HG03439 (cell line): ENCODE results near the gene CACNA1C.

Experiments used
- ATAC-seq: cut with Tn5 transposase; IDR thresholded peaks from one replicate; pipeline ENCODE4 v1.9.1; 2021; ENCODE audit warnings: mild to moderate bottlenecking, moderate library complexity; ENCODE audit not compliant: unreplicated experiment

The CACNA1C gene

DNA sequence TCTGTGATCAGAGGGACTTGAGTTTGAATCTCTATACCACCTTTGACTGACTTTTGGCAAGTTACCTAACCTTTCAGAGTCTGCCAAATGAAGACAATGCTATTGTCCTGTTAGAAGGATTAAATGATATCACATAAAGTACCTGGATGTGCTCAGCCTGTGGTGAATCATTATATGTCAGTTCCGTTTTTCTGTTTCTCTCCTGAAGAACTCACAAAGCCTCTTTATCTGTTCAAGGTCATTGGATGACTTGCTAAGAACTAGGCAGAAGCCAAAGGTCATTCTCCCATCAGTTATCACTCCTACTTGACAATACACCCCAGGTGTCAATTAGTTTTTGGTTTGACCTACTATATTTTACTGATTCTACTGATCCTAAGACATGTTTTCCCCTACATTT lies 174.6 kb downstream of the CACNA1C start:
- ATAC-seq: no peak

DNA sequence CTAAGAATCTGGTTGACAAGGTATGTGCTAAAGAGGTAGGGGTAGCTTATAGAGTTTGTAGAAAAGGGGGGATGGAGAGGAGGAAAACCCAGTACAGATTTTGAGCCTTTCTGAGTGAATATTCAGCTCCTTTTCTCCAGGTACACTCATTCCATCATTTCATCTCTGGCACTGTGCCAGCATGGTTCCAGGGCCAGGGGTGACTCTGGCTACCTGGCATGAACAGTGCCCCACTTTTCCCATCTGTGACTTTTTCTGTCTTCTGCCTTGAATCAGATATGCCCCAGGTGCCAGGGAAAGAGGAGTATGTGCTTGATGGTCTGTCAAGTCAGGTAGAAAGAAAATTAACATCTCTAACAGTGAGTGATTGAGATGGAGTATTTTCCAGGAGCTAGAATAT lies 175.7 kb downstream of the CACNA1C start:
- ATAC-seq: no peak

DNA sequence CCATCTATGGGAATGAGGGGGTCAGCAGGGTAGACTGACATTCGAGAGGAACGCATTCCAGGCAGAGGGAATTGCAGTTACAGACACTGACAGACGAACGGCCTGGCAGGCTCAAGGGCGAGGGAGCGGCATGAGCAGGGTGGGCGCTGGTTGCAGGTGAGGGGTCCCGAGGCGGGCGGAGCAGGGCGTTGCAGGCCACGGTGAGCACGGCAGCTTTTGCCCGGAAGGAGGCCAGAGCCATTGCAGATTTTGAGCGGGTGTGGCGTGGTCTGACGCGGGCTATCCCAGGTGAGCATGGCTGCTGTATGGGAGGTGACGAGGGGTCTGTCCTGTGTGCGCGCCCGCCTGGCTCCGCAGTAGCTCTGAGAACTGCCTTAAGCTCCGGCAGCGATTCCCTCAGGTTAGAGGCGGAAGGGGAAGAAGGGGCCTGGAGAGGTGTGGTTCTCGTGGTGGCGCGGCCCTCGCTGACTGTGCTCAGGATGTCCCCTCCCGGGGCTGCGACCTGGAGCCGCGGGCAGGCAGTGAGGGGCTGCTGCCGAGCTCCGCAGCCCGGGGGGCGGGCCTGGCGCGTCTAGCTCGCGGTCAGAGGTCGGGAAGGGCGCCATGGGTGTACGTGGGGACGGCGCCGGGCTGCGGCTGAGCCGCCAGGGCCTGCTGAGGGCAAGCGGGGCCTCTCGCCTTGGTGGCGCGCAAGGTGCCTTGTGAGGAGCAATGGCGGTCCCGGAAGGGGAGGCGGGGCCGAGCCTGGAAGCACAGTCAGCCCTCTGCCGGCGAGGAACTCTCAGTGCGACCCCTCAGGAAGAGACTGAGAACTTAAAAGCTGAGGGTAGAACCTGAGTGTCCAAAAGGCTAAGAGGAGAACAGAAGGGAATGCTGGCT lies 177.1 kb downstream of the CACNA1C start:
- ATAC-seq: no peak

DNA sequence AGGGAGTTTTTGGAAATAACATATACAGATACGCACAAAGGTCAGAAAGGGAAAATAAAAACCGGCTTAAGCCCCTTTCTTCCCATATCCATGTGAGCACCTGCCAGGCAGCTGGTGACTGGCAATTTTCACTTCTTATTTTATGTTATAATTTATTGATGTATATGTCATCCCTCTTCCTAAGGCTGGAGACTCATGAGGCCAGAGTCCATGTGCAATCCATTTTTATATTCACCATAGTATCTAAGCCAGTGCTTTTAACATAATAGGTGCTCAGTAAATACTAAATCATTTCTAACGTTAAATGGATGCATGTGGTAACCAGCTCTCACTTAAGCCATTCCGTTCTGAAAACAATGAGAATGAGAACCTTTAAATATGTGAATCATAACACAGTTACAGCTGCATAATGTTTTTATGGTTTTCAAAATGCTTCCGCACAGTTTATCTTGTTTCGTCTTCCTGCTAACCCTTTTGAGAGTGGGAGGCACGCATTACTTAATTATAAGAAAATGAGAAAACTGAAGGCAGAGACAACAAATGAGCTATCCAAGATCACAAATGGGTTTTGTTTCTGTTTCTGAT lies 178.3 kb downstream of the CACNA1C start:
- ATAC-seq: no peak

DNA sequence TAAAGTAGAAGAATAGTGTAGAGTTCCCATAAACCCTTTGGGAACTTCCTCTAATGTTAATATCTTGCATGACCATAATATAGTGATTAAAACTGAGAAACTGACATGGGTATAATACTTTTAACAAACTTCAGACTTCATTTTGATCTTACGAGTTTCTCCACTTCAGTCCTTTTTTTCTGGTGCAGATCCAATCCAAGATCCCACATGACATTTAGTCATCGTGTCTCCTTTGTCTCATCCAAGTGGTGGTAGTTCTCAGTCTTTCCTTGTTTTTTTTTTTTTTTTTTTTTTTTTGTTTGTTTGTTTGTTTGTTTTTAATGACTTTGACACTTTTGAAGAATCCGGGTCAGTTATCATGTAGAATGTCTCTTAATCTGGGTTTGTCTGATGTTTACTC lies 179.2 kb downstream of the CACNA1C start:
- no peak for ATAC-seq

DNA sequence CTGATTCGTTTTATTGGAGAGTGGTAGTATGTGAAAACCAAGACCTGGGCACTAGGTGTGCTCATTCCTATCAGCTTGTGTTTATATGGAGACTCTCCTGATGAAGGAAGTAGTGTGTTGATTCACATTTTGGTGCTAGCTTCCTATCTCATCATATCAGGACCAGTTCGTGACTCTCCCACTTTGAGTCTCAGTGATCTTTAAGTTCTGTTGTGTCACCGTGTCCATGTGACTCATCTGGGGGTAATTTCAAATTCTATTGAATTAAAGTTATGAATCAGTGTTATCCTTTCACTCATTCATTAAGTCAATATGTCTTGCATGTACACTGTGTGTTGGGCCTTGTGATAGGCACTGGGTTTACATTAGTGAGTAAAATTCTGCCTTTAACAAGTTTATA lies 180.2 kb downstream of the CACNA1C start:
- no peak for ATAC-seq

DNA sequence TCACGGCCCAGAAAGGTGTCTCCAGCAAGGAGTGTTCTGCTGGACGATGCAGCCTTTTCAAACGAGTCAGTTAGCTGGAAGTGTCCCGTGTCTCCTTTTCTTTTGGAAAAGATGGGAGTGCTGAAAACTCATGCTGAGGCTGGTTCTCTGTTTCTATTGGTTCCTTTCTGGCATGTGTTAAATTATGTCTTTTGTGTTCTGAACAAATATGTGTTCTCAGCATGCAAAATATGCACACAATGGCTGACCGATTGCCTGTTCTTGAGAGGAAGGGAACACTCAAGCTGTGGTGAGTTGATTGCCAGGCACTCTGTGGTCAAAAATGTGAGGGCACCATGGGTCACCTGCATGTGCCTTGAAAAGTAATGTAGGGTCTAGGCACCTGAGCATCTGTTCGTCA lies 181.3 kb downstream of the CACNA1C start:
- ATAC-seq: no peak

DNA sequence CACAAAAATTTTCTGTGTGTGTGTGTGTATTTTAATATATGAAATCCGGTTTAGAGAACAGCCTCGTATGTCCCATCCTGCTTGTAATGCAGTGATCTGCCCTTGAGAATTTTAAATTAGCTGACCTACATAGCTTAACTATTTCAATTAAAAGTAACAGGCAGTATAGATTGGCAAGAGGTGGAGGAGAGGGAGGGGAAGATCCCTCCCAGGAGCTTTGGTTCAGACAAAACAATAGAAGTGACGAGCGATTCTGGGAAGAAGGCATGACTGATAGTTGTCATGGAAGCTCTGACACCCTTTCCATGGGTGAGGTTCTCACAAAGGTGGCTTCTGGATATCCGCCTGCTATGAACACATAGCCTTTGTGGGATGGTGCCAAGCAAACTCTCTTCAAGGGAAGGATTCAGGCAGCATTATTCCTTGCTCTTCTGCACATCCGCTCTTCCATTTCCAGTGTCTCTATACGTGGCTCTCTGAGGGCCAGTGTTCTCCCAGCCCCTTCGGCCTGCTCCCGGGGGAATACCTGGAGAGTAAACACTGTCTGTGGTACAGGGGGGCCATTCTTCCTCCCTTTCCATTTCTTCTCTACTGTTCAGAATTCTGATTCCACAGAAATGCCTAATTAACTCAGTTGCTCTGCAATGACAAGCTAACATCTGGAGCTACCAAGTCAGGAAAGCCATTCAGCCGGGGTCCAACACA lies 182.0 kb downstream of the CACNA1C start:
- no peak for ATAC-seq

DNA sequence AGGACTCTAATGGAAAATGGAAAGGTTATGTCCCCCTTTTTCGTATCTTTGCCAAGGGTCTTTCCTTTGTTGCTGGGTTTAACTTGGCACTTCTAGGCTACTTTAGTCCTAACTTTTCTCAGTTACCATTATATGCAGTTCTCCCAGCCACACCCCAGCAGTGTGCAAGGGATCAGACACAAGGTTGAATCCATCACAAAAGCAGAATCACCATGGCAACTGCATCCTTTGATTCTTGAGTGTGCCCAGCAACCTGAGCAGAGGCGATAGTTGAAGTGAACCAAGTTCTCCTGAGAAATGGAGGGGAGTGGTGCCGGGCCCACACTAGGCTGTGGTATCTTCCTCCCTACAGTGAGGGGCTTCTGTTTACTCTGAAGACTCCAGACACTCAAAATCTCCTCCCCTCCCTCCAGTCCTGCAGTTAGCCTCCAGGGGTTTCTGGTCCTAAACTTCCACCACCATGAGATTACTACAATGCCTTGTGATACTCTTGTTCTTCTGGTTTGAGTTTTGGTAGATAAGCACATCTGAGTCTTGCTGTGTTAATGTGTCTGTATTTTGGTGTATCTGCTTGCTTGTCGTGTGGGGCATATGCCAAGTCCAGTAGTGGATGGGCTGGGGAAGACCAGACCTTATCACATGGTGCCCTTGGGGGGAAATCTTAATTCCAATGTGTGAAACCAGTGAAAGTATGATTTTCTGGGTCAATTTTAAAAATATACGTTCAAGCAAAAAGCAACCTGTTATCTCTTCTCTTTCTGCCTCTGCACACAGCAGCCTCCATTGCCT lies 183.9 kb downstream of the CACNA1C start:
- ATAC-seq: no peak

DNA sequence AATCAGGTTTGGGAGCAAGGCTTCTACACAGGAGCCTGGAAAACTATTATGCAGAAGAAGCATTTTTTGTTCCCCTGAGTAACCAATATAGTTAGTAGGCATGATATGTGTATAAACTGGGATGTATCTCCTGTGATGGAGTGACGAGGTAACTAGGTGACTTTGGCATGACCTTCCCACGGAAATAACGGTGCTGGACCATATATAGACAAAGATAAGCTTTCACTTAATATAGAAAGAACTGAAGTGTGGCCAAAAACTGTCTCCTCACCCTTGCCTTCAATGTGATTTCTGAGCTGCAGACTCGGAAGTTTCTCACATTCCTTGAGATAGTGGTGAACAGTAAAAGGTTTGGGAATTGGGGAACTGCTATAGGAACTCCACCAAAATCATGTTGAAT lies 185.3 kb downstream of the CACNA1C start:
- ATAC-seq: no peak

DNA sequence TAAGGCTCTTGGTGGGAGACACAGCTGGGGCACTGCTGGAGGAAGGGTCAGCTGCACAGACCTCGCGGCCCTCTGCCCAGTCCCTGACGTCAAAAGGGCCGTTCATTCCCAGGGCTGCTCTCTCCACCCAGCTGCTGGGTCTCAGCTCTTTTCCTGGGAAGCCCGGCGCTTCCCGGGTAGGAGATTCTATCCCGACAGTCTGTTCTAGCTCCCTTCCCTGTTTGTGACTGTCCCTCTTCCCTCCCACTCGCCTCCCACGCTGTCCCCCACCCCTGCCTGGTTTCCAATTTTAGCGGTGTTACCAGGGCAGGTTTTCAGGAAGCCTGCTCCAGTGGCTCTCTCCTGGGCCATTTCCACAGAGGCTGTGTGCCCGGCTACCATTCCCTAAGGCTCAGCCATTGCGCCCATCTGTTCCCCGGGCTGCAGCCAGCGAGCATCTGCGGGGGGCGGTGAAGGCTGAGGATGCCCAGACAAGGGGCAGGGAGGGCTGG lies 186.6 kb downstream of the CACNA1C start:
- ATAC-seq: no peak

DNA sequence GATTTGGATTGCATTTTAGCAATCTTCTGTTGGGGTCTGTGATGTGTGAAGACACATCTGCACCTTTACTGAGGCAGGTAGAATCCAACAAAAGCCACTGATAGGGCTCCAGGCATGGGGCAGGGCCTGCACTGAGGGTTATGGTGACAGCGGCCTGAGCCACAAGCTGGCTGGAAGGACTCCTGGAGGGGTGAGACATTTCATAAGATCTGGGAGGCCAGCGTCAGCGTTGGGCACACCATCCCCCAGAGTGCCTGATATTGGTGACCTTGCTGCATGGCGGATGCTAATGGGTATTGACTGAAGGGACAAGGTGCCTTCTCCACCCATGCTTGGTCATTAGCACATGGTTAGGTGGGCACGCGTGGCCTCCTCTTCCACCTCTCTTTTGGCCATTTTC lies 187.6 kb downstream of the CACNA1C start:
- no peak for ATAC-seq

DNA sequence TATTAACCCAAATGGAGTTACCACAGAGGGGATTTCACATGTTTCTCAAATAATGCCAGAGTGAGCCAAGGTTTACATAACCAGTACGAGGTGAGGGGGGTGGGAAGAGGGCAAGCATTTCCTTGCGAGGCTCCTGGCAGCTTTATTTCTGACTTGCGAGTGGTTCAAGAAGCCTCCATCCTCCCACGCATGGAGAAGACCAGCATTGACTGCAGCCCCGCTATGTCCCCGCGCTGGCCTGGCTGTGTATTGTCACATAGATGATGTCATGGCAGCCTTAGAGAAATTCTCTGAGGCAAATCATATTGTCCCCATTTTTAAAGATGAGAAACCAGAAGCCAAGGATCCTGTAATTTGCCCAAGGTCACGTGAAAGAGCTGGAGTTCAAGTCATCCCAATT lies 188.2 kb downstream of the CACNA1C start:
- ATAC-seq: no peak

DNA sequence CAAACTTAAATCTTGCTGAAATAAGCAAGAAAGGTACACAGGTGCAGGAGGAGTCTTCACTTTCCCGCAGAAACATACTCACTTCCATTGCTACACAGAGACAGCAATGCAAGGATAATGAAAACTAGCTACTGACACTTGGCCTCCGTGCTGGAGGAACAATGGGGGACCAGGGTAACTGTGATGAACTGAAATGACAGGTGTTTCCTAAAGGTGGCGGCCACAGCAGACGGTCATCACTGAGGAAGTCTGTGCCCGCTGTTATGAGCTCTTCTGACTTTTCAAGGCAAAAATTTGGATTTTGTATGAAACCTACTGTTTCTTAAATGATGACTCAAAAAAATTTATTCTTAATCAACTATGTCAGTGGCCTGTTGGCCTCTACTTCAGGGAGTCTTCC lies 189.4 kb downstream of the CACNA1C start:
- no peak for ATAC-seq

DNA sequence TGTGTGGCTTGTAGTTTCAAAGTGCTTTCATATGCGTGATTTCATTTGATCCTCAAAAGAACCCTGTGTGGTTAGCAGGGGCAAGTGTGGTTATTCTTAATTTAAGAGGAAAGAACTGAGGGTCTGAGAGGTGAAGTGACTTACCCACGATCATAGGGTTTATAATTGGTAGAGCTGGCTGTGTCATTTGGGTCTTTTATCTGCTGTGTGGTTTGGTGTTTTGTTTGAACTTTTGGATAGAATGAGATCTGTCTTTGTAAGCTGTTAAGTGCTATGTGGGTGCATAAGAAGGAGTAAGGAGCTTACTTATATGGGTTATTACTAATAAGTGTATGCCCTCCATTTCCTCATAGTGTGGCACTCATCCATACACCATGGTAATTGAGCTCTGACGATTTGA lies 190.0 kb downstream of the CACNA1C start:
- ATAC-seq: no peak

DNA sequence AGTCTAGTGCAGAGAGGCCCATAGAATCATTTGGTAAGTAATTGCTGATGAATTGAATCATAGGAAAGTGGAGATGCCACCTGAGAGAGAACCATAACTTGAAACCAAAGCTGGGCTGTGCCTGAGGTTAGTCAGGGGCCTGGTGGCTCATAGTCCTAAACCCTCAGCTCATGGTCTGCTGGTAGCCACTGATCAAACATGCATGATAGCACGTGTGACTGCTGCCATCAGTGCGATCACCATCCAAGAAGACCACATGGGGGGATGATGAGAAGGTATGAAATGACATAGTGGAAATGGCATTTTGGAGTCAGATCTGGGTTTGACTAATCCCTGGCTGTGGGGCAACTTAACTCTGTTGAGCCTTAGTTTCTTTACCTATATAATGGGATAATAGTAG lies 190.5 kb downstream of the CACNA1C start:
- no peak for ATAC-seq

DNA sequence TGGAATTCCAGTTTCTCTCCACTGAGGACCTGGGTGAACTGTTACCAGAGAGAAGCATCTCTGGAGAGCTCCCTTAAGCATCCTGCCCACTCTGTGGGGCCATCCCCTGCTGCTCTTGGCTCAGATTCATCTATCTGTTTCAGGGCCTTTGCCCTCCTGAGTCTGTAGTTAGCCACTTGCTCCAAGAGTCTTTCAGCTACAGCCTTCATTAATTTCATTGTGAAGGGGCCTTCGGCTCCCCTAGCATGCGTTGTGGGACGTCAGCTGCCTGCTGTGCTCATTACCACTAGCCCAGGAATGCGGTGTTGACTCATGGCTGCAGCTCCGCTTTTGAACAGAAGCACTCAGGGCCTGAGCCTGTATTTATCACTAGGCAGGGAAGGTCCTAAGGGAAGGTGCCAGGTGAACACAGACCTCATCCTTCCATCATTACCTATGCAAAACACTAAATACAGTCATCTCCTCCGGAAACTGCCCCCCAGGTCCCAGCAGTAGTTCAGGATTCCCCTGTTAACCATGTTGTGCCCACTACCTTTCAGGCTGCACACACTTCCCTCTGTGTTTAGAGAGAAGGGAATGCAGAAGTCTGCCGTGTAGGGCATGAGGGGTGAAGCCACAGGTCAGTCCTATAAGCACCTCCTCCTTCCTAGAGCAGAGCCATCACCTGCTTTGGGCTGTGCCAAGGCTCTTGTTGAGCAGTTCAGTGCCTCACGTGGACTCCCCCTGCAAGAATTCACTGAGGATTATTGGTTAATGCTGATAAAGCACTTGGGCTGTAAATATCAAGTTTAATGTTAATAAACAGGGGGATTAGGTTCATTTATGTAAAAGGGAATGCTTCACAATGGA lies 191.4 kb downstream of the CACNA1C start:
- ATAC-seq: no peak

DNA sequence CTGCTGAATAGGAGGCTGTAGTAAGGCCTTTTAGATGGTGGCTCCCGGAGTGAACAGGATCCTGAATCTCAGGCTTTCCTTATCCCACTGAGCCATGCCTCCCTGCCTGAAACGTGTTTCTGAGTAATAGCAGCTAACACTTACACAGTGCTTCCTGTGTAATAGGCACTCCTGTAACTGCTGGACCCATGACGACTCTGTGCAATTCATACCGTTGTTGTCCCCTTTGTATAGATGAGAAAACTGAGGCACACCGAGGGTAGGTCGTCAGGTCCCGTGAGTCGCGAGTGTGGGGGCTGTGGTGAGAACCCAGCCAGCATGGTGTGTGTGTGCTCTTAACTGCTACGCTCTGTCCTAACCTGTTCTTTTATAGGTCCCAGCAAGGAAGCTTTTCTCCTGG lies 193.6 kb downstream of the CACNA1C start:
- ATAC-seq: no peak

DNA sequence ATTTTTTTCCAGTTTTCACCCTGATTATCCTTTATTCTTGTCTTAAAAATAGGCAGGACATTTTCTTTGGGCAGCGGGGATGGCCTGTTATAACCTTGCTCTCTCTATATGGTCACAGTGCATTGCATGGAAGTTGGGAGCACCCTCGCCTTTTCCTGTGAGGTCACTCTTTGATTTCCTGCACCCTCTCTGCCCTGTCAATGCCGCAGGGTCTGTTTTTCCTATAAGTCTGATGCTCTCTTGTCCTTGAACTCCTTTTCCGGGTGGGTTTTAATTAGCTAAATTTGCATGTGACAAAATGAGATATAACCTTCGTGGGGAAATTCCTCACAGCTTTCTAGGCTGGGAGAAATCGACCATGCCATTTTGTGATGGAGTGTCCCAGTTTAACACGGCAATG lies 194.3 kb downstream of the CACNA1C start:
- ATAC-seq: no peak

DNA sequence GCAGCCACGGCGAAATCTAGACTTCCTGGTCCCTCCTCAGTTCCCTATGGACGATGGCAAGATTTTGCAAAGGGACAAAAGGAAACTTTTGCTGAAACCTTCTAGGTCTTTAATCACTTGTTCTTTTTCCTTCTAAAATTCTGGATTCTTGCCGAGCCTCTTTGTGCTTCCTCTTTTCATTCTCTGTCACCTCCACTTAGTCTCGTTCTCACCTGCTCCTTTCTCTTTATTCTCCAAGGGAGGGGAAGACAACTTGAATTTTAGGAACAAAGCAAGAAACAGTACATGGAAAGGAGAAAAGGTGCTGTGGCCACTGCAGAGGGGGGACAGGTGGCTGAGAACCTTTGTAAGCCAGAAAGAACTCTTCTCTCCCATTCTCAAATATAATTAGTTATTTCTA lies 194.8 kb downstream of the CACNA1C start:
- no peak for ATAC-seq
